B cell (primary cell): ENCODE data around the gene PHACTR1. TPM values are rescaled to one million over a fixed set of nuclear protein-coding genes. Genes with fewer than 3 reads are reported as not detected.

Source experiments
- ATAC-seq: fragments of 200-7000 bp; cut with Tn5 transposase; one replicate; pipeline ENCODE4 v1.10.0; 2021; ENCODE audit warnings: low read depth, mild to moderate bottlenecking, moderate number of reproducible peaks, moderate library complexity
- CTCF ChIA-PET: fragments of 350-600 bp; sonication (Branson Sonifier 250); formaldehyde crosslinking; loops from one replicate; lab custom pipeline; 2021; ENCODE audit warnings: antibody characterized with exemption, inconsistent platforms; lab: Charles Lee
- POLR2A ChIA-PET: fragments of 350-600 bp; sonication (Branson Sonifier 250); formaldehyde crosslinking; loops from one replicate; lab custom pipeline; 2021; ENCODE audit warnings: antibody characterized with exemption; lab: Charles Lee
- DNase-seq: peaks from one replicate; pipeline ENCODE4 v3.0.0; 2013
- H2AFZ ChIP-seq: 2 replicates; pipeline ENCODE4 v1.6.1; 2012; ENCODE audit warnings: mild to moderate bottlenecking, low read depth, low read length; ENCODE audit not compliant: insufficient read depth, poor library complexity, severe bottlenecking
- H3K27ac ChIP-seq, 2 donors: 1 replicate in 1 of 2; 2 replicates in 1 of 2; pipeline ENCODE4 v1.5.1; 2012 to 2013; ENCODE audit warnings: low read length in 2 of 2, mild to moderate bottlenecking in 2 of 2, moderate library complexity in 1 of 2
- H3K27me3 ChIP-seq, 4 experiments: fragments of 200-600 bp in 1 of 4; sonication (generic) in 1 of 4; replicated peaks in 1 of 4; 1 replicate in 2 of 4; 2 replicates in 2 of 4; pipeline versions ENCODE4 v1.6.1 to v1.7.0; 2013 to 2016; ENCODE audit warnings: low read length in 3 of 4, mild to moderate bottlenecking in 2 of 4, mixed read lengths in 1 of 4, moderate library complexity in 1 of 4; ENCODE audit not compliant: insufficient read depth in 4 of 4, control insufficient read depth in 3 of 4; ENCODE audit errors: control extremely low read depth in 1 of 4
- H3K36me3 ChIP-seq, 2 experiments: replicated peaks in 1 of 2; 1 replicate in 1 of 2; 2 replicates in 1 of 2; pipeline versions ENCODE4 v1.6.1 to v1.7.1; 2013; ENCODE audit warnings: low read length in 1 of 2; ENCODE audit not compliant: insufficient read depth in 2 of 2, control insufficient read depth in 1 of 2; ENCODE audit errors: control extremely low read depth in 1 of 2, extremely low read depth in 1 of 2
- H3K4me1 ChIP-seq, 2 donors: fragments of 200-600 bp in 1 of 2; sonication (generic) in 1 of 2; 1 replicate in 1 of 2; 2 replicates in 1 of 2; pipeline versions ENCODE4 v1.5.1 to v1.6.1; 2013 to 2017; ENCODE audit warnings: low read length in 2 of 2; ENCODE audit not compliant: control insufficient read depth in 2 of 2, insufficient read depth in 2 of 2
- H3K4me2 ChIP-seq: replicated peaks from 2 replicates; pipeline ENCODE3; 2012; ENCODE audit warnings: mild to moderate bottlenecking, low read depth, low read length; ENCODE audit not compliant: poor library complexity, severe bottlenecking
- H3K4me3 ChIP-seq, 5 experiments: fragments of 200-600 bp in 1 of 5; sonication (generic) in 1 of 5; 1 replicate in 3 of 5; 2 replicates in 2 of 5; pipeline versions ENCODE4 v1.5.1 to v1.7.0; 2011 to 2016; ENCODE audit warnings: low read length in 4 of 5, mild to moderate bottlenecking in 4 of 5, low read depth in 2 of 5, control low read depth in 1 of 5, moderate library complexity in 1 of 5; ENCODE audit not compliant: insufficient read depth in 1 of 5; ENCODE audit errors: control extremely low read depth in 1 of 5, extremely low read depth in 1 of 5
- H3K79me2 ChIP-seq: fragments of 200-600 bp; sonication (generic); one replicate; pipeline ENCODE4 v1.6.0; 2016; ENCODE audit warnings: low read length; ENCODE audit not compliant: control insufficient read depth, insufficient read depth
- H3K9ac ChIP-seq: fragments of 200-600 bp; sonication (generic); 2 replicates; pipeline ENCODE4 v1.6.1; 2017; ENCODE audit warnings: mild to moderate bottlenecking, low read length, moderate library complexity
- H3K9me3 ChIP-seq, 3 donors: one replicate each; pipeline versions ENCODE4 v1.6.1 to v1.7.1; 2013; ENCODE audit warnings: low read length in 2 of 3; ENCODE audit not compliant: control insufficient read depth in 2 of 3, insufficient read depth in 1 of 3; ENCODE audit errors: control extremely low read depth in 1 of 3
- H4K20me1 ChIP-seq: 2 replicates; pipeline ENCODE4 v1.6.0; 2012; ENCODE audit warnings: mild to moderate bottlenecking, low read length; ENCODE audit not compliant: insufficient read depth, control insufficient read depth, poor library complexity, severe bottlenecking
- H3K27ac Mint-ChIP-seq: one replicate; pipeline ENCODE4 v1.8.0; 2021; ENCODE audit warnings: mixed read lengths
- H3K27me3 Mint-ChIP-seq: one replicate; pipeline ENCODE4 v1.8.0; 2021; ENCODE audit warnings: mixed read lengths
- H3K4me1 Mint-ChIP-seq: one replicate; pipeline ENCODE4 v1.8.0; 2021; ENCODE audit warnings: mixed read lengths
- H3K4me3 Mint-ChIP-seq: one replicate; pipeline ENCODE4 v1.8.0; 2021; ENCODE audit warnings: mixed read lengths
- H3K9me3 Mint-ChIP-seq: one replicate; pipeline ENCODE4 v1.8.0; 2022; ENCODE audit warnings: mixed read lengths; ENCODE audit not compliant: insufficient read depth
- EZH2 ChIP-seq: IDR thresholded peaks from 2 replicates; pipeline ENCODE4 v1.6.1; 2012; ENCODE audit warnings: borderline replicate concordance, low read depth, mild to moderate bottlenecking, moderate library complexity, low read length; ENCODE audit not compliant: insufficient read depth, poor library complexity, severe bottlenecking
- WGBS: methylation state at CpG from one replicate; pipeline ENCODE4 v1.1.5; 2013; ENCODE audit warnings: missing lambda C conversion rate; ENCODE audit not compliant: insufficient coverage; 5-methylcytosine and 5-hydroxymethylcytosine counted together
- intact Hi-C: fragments of 100-400 bp; cut with micrococcal nuclease; formaldehyde crosslinking; loops from one replicate; pipeline ENCODE4 v1.10.0; 2022
- polyA plus RNA-seq: library from polyadenylated mRNA; depleted of rRNA; stranded (reverse); fragments of >200 nt; gene quantifications from 2 replicates; pipeline ENCODE4 v1.2.3, GENCODE V29; 2012
- total RNA-seq, 2 donors: library from RNA; stranded (reverse); fragments of 120-200 nt in 1 of 2; gene quantifications; 1 replicate in 1 of 2; 2 replicates in 1 of 2; pipeline versions ENCODE4 v1.2.3 to v1.2.4, GENCODE V29; 2013 to 2022
- TF ChIP-seq, protein P1 (sequence below): fragments of 200-600 bp; IDR thresholded peaks from one replicate; pipeline ENCODE4 v1.8.0; 2022; ENCODE audit warnings: antibody characterized with exemption, mild to moderate bottlenecking

PHACTR1 gene
- total and polyA plus RNA-seq, 2 donors (not counting 1 experiment from before 2014, with no cell fraction given) = 30.2 to 129 TPM

DNA sequence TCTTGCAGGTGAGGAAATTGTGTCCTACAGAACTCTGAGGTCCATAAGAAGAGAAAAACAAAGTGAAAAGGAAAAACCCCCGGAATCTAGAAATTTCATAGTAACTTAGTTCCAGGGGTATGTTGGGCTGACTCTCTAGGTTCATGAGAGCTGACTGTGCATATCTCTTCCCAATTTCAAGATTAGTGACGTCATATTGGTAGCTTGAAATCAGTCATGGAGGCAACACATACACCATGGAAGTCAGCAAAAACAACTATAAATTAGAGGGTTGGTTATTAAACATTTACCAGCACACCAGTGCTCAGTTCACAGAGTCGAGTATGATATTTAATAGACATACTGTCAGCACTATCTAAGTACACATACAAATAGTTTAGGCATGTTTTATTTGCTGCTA is 49.8 kb downstream of the PHACTR1 start:
- intact Hi-C loops = no loop called here
- no peaks in the 10 kb centered on the region for H3K4me1 Mint-ChIP-seq

DNA sequence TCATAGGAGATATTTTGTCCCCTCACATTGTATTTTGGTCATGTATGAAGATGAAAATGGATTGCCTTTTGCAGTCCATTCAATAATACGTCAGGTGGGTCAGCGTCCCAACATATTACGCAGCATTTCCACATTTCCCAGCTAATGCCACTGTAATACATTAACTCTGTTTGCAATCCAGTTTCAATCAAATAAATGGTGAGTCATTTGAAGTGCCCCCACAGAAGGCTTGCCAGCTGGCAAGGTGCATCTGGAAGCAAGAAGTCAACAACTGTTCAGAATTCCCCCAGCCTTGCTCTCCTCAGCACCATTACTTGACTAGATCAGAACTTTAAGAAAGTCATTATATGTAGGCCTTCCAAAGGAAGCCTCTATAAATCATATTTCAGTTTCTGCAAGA is 50.4 kb downstream of the PHACTR1 start:
- Mint-ChIP-seq H3K9me3 (no peaks in the 10 kb centered on the region), H3K27ac (no peak overlapping the region), H3K4me3 (no peak overlapping the region), H3K27me3 (peaks cover 32% of the 10 kb centered on the region), H3K4me1 (no peaks in the 10 kb centered on the region)
- WGBS = 100% methylated on average over 1 of the region's 3 CpGs
- Histone ChIP-seq H3K4me2 (no peak overlapping the region), H3K4me1 (no peaks in the 10 kb centered on the region), H2AFZ (no peak overlapping the region), H3K79me2 (no peaks in the 10 kb centered on the region), H3K27ac (no peak overlapping the region), H3K27me3 (no peaks in the 10 kb centered on the region), H3K36me3 (no peaks in the 10 kb centered on the region), H3K9ac (no peak overlapping the region), H4K20me1 (no peaks in the 10 kb centered on the region), H3K9me3 (no peaks in the 10 kb centered on the region), H3K4me3 (no peak overlapping the region)
- ChIA-PET POLR2A (no interaction called here), CTCF (no interaction called here)
- ATAC-seq = no peak
- DNase-seq = no peak
- intact Hi-C loops = no loop called here
- TF ChIP-seq, protein P1, sequence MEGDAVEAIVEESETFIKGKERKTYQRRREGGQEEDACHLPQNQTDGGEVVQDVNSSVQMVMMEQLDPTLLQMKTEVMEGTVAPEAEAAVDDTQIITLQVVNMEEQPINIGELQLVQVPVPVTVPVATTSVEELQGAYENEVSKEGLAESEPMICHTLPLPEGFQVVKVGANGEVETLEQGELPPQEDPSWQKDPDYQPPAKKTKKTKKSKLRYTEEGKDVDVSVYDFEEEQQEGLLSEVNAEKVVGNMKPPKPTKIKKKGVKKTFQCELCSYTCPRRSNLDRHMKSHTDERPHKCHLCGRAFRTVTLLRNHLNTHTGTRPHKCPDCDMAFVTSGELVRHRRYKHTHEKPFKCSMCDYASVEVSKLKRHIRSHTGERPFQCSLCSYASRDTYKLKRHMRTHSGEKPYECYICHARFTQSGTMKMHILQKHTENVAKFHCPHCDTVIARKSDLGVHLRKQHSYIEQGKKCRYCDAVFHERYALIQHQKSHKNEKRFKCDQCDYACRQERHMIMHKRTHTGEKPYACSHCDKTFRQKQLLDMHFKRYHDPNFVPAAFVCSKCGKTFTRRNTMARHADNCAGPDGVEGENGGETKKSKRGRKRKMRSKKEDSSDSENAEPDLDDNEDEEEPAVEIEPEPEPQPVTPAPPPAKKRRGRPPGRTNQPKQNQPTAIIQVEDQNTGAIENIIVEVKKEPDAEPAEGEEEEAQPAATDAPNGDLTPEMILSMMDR = no peak
- TF ChIP-seq EZH2 = no peak

More for the DNA sequence above, 49.8 kb downstream of the PHACTR1 start:
- ATAC-seq (no peak), DNase-seq (no peak)
- no peaks in the 10 kb centered on the region for H3K9me3 Mint-ChIP-seq
- no peaks in the 10 kb centered on the region for H3K36me3 ChIP-seq
- no peak overlapping the region for H3K4me3 ChIP-seq
- no peak overlapping the region for H3K27ac ChIP-seq
- no peaks in the 10 kb centered on the region for H3K9me3 ChIP-seq
- H3K27me3 Mint-ChIP-seq = peaks cover 32% of the 10 kb centered on the region
- no peak overlapping the region for H3K27ac Mint-ChIP-seq
- no peaks in the 10 kb centered on the region for H3K27me3 ChIP-seq
- H3K9ac ChIP-seq = no peak overlapping the region
- no CpG with 5 or more reads among the region's 3 CpGs for WGBS
- POLR2A ChIA-PET = no interaction called here
- no peak overlapping the region for H3K4me3 Mint-ChIP-seq
- no peaks in the 10 kb centered on the region for H3K79me2 ChIP-seq
- CTCF ChIA-PET = no interaction called here
- H2AFZ ChIP-seq = no peak overlapping the region
- H4K20me1 ChIP-seq = no peaks in the 10 kb centered on the region
- no peak overlapping the region for H3K4me2 ChIP-seq
- no peak for TF ChIP-seq EZH2
- TF ChIP-seq, protein P1 = no peak
- no peaks in the 10 kb centered on the region for H3K4me1 ChIP-seq
